GM21723 (cell line): ENCODE measurements around the gene AEBP1.
A peak's percentile ranks its signal among the peaks of the same experiment; 100 is the strongest.
"Not testable (repeated sequence)": the region's sequence is repeated elsewhere in the genome, so short reads cannot be mapped to it uniquely, and the experiment has no call there.

Source experiments
- ATAC-seq: cut with Tn5 transposase; IDR thresholded peaks from one replicate; pipeline ENCODE4 v1.9.1; 2021; ENCODE audit warnings: mild to moderate bottlenecking, moderate library complexity; ENCODE audit not compliant: unreplicated experiment

Gene AEBP1

DNA sequence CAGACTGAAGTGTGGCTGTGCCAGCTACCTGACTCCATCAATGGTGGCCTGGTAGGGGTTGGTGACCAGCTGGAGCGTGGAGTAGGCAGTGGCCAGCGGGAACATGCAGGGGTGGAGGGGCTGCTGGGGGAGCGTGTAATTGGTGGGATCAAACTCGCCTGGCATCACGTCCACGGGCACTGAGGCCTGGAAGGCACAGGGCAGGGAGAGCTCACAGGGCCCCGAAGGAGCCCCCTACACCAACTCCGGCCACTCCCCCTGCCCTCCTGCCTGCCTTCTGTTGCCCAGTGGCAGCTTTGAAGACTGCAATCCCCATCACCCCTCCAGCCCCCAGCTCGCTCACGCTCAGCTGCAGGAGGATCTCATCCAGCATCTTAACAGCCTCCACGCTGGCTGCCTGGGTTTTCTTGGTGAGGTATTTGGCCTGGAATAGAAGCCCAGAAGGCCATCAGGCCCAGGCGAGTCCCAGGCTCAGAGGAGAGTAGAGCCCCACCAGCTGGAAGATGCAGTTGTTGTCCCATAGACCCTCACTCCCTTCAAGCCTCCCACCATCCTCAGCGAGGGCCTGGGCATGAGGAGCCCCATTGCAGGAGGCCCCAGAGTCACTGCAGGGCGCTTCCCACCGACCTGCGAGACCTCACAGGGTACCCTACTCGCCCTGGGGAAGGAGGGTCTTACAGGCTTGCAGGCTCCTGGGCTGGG lies 12.1 kb downstream of the AEBP1 start:
- ATAC-seq, result no peak

DNA sequence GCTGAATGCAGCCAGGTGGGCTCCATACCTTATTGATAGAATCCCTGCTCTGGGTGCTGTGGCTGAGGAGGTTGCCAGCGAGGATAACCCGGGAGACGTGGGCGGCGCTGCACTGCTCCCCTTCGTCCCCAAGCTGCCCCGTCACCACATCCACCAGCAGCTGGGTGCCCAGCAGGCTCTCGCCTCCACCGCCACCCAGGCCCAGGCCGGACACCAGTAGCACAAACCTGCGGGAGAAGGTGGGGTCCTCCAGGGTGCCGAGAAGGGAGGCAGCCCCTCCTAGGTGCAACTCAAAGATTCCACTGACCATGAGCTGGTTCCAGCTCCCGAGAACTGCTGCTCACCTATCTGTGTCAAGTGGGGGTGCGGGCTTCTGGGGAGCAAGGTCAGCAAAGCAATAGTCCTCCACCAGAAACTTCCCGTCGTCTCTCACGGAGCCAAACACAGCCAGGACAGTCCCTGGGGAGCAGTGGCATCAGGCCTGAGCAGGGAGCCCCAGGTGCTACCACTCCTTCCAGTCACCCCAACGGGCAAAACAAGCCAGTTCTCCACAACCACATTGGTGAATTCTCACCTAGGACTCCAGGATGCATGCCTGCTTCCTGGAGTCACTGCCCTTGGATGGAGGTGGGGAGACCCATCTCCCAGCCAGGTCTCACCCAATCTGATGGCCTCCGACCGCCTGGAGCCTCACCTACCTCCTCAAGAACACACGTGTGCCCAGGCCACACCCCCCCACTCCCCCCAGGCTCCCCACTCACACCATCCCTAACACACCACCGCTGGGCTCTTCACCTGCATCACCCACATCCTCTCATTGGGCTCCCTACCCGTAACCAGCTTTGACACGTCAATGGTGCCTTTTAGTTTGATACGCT lies 12.9 kb downstream of the AEBP1 start:
- ATAC-seq, result no peak

GRCh38 chr7:44117801-44118429 lies 13.8 kb downstream of the AEBP1 start:
- no peak for ATAC-seq

GRCh38 chr7:44119829-44120380 lies 15.8 kb downstream of the AEBP1 start:
- no peak for ATAC-seq

DNA sequence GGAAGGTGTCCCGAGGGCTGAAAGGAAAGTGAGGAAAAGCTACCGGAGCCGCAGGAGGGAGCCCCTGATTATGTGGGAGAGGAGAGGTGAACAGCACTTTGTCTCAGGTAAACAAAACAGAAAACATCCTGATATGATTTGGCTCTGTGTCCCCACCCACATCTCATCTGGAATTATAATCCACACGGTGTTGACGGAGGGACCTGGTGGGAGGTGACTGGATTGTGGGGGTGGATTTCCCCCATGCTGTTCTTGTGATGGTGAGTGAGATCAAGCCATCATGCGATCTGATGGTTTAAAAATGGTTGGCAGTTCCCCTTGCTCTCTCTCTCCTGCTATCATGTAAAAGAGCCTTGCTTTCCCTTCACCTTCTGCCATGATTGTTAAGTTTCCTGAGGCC lies 16.2 kb downstream of the AEBP1 start:
- no peak for ATAC-seq

GRCh38 chr7:44121761-44122420 lies 17.7 kb downstream of the AEBP1 start:
- no peak for ATAC-seq

DNA sequence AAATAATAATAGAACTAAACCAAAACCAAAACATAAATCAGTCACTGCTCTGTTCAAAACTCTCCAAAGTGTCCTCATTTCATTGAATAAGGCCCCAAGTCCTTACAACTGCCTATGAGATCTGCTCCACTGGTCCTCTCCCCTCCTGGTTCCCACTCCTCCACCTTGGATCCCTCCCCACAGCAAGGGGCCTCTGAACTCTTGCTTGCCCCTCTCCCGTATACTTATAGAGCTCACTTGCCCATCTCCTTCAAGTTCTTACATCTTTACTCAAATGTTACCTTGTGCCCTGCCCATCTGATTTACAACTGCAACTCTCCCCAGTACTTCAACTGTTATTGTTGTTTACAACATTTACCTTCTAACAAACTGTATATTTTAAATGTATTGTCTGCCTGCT lies 18.4 kb downstream of the AEBP1 start:
- ATAC-seq, result no peak

- peak; percentile 99 for ATAC-seq
Observed at GRCh38 chr7:44123190-44124003, 19.3 kb downstream of the AEBP1 start, which contains the start of gene POLD2. Gene POLD2, minus strand, starts transcription at chr7:44123548. Its CDS starts 1,495 bp downstream, at chr7:44122053.

DNA sequence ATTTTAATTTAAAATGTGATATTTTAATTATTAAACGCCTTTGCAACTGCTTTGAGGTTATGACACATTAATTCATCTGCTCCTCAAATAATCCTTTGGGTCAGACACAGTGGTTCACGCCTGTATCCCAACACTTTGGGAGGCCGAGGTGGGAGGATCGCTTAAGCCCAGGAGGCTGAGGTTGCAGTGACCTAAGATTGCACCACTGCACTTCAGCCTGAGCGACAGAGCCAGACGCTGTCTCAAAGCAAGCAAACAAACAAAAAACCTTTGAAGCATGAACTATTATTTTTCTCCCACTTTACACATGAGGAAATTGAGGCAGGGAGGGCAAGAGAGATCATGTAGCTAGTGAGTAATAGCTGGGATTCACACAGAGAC lies 20.7 kb downstream of the AEBP1 start:
- no peak for ATAC-seq

GRCh38 chr7:44126574-44126973 lies 22.4 kb downstream of the AEBP1 start:
- not testable (repeated sequence) for ATAC-seq

- ATAC-seq, result no peak
Observed at GRCh38 chr7:44127161-44127560, 23.0 kb downstream of the AEBP1 start.

DNA sequence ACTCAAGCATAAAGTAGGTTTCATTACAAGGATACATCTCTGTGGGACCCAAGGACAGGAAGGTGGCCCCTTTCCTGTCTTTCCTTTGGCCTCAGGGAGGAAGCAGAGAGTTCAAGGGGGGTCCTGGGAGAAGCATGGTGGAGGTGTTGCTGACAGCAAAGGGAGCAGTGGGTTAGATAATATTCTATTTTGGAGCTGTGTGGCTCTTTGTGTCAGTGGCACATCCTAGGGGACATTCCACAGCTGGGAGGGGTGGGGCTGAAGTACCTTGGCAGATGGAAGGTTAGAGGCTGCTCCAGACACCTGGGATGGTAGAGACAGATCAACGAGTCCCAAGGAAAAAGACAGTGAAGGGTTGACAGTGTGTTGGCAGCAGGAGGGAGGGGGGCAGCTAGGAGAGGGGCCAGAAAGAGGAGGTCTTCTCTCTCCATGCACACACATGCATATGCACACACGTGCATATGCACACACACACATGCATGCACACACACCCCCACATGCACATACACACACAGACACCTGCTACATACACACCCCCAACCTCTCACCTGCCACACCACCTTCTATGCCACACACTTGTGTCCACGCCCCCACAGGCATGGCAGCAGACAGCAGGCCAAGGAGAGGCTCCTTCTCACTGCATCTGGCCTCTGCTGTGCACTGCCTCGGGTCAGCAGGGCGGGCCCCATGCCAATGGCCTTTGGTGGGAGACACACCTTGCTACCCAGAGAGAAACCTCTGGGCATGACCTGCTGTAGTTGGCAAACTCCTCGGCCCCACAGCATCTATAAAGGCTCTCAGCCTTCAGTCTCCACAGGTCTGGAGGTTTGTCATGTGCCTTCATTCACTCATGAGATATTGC lies 24.8 kb downstream of the AEBP1 start:
- no peak for ATAC-seq

GRCh38 chr7:44131173-44132029 lies 27.3 kb downstream of the AEBP1 start:
- ATAC-seq, result no peak

DNA sequence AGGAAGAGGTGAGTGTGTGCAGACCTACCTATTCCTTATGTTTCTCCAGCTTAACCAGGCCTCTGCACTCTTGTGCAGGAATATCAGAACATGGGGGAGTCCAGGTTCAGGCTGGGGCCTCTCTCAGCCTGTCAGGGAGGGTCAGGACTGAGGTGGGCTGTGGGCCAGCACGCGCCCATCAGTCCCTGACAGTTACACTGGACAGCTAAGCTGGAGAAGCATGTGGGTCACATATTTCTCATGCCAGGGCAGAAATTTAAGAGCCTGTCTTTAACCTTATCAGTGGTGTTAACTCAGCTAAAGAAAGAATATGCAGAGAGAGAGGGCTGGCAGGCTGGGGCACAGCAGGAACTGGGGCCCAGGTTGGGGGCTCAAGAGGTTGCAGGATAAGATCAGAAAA lies 27.9 kb downstream of the AEBP1 start:
- ATAC-seq, result no peak

GRCh38 chr7:44133295-44133694 lies 29.1 kb downstream of the AEBP1 start:
- no peak for ATAC-seq

GRCh38 chr7:44134943-44135628 lies 30.9 kb downstream of the AEBP1 start:
- ATAC-seq, result no peak

GRCh38 chr7:44136731-44137130 lies 32.6 kb downstream of the AEBP1 start:
- no peak for ATAC-seq

GRCh38 chr7:44138698-44139097 lies 34.6 kb downstream of the AEBP1 start:
- ATAC-seq, result no peak
